HG03066 (cell line): ENCODE measurements around the gene KCTD15.

Experiments used
- ATAC-seq: cut with Tn5 transposase; IDR thresholded peaks from one replicate; pipeline ENCODE4 v1.9.1; 2021; ENCODE audit warnings: low read depth; ENCODE audit not compliant: unreplicated experiment

The KCTD15 gene

DNA sequence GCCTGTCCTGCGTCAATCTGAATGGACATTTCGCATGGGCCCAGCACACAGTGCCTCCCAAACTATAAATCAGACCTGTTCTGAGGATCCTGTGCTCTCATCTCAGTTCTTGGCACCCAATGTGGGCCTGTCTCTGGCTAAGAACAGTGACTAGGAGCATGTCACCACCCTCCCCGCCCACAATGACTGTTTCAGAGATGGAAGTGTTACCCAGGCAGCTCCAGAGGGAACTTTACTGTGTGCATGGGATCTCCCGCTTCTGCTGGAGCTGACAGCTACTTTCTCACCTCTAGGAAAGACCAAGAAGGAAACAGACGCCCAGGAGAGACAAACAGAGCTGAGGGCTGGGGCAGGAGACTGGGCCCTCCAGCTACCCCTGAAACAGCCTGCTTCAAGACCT, 45.0 kb downstream of the KCTD15 start:
- no peak for ATAC-seq

DNA sequence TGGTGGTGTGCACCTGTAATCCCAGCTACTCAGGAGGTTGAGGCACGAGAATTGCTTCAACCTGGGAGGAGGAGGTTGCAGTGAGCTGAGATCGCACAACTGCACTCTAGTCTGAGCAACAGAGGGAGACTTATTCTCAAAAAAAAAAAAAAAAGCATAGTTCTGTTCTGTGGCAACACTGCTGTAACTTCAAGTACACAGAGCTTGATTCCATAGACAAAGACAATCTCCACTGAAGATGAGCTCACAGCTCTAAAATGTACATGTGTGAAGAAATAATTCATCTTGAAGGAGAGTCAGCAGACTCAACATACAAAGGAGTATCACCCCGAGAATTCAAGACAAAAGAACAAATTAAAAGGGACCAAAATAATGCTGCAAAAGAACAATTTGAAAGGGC, 47.8 kb downstream of the KCTD15 start:
- ATAC-seq, result no peak

DNA sequence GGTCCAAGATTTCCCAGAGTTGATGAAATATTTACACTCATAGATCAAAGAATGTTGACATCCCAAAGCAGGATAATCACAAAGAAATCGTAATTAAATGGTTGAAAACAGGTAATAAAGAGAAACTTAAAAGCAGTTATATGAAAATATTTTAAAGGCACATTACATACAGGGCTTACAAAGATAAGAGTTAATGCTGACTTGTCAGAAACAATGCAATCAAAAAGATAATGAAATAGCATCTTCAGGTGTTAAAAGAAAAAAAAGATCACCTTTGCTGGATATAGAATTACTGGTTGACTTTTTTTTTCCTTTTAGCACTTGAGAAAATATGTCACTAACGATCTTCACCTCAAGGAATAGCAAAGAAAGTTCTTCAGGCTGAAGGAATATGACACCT, 48.8 kb downstream of the KCTD15 start:
- ATAC-seq, result no peak

DNA sequence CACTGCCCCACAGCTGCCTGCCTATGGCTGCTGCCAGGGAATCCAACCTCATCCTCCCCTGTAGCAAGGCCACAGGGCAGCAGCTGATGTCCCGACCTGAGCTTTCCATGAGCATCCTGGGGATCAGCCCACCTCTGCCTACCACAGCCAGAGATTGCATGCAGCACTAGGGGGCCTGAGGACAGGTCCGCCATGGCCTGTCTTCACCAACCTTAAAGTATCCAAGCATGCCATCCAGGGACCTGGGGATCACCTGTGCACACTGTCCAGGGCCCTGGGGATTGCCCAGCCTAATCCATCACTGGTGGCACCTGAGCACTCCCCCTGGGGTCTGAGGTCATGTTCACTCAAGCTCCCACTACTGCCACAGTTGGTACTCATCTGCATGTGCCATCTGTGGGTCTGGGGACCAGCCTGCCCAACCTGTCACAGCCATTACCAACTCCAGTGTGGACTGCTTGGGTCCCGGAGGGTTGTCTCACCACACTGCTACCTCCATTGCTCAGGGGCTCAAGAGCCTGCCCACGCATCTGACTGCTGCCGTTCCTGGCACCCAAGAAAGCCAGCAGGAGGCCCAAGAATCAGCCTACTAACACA, 53.0 kb downstream of the KCTD15 start:
- no peak for ATAC-seq

DNA sequence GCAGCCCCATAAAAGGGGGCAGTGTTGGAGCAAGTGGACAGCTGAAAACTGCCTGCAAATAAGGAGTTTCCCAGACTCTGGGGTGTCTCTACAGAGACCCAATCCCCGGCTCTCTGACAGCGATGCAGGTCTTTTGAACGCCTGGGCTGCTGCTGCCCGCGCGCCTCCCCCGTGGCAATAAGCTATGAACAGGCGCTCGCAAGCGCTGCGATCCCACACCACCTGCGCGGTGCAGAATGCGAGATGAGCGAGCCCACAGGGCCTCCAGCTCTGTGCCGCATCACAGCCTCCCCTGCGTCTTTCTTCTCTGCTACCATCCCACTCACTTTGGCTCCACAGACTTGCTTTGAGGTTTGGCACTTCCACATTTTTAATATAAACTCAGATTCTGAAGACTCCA, 62.3 kb downstream of the KCTD15 start:
- no peak for ATAC-seq

DNA sequence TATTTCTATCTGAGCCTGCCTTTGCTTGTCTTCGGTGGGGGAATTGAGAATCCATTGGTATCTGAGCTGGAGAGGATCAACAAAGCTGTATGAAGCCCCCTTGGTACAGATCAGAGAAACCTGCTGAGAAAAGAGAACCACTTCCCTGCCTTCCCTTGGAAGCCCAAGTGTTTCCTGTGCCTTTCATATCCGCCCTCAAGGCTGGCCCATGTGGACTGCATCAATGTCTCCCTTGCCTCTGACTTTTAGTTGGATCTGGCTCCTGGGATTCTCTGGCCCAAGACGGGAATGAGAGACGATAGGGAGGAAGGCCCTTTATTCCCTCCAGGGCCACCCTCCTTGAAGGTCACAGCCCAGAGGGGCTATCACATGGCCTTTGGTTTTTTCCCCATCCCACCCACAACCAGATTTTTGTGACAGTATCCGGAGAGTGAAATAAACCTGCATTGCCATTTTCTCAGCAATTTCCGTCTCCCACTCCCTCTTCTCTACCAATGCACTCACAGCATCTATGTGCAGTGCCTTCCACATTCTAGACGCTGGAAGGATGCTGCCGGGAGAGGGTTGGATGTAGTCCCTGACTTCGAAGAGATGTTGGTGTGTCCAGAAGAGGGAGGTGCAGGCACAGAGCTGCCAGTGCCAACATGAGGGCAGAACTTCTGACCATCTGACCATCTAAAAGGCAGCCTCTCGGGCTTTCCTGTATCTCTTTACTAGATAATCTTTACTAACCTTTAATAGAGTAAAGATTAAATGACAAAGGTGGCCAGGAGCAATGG, 63.8 kb downstream of the KCTD15 start:
- ATAC-seq, result no peak

DNA sequence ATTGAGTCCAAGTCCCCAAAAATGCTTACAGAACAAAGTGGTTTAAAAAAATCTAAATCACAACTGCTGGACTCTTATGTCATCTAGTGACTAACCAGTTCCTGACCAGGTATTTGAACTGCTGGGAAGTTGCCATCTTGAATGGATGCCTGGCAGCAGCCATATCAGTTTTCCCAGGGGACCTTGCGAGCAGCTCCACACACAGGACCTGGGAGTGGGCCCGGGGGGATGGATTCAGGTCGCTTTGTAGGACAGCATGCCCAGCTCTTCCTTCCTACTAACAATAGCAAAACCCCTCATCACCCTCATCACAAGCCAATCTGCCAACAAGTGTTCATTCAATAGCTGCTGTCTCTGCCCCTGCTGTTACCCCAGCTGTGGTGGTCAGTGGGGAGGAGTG, 65.3 kb downstream of the KCTD15 start:
- no peak for ATAC-seq

DNA sequence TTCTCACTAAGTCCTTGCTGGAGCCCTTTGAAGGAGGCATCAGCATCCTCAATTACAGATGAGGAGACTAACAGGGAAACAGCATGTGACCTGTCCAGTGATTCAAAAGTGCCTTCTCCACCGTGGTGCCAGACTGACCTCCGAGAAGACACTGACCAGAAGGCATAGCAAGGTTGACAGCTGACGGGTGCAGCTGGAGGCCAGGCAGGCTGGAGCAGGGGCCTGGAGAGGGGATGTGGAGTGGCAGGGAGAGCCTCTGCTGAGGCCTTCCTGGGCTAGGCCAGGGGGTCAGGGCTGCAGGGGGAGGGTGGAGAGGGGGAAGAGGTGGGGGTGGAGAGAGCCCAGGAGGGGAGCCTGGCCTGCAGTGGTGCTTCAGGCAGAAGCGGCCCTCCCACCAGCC, 66.3 kb downstream of the KCTD15 start:
- ATAC-seq, result no peak

DNA sequence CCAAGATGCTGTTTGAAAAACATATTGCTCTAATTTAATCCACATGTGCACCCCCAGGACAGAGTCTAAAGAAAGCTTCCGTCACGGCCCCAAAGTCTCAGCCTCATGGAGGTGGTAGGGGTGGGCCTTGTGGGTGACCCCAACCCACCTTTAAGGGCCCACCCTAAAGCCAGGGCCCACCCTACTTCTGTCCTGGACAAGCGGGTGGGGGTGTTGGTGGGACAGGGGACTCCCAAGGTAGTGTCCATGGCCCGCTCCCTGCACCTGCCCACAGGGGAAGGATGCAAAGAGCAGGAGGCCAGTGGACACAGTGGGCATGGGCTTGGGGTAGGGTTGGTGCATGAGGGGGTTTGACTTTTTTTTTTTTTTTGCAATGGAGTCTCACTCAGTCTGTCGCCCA, 66.8 kb downstream of the KCTD15 start:
- no peak for ATAC-seq

DNA sequence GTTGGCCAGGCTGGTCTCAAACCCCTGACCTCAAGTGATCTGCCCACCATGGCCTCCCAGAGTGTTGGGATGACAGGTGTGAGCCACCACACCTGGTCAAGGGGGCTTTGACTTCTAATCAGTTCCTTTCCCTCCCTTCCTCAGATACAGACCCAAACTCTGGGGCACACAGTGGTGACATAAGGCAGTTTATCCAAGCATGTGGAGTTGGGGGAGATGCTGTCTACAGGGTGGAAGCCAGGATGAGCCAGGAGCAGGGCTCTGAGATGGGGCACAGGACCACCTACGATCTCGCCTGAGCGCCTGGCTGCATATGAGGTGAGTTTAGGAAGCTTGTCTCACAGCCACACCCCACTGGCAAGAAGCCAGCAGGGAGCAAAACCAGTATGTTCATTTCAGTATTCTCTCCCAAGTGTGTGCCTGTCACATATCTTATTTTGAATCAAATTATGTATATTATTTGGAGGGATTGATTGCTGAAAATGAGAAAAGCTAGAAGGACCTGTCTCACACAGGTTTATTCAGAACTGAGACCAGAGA, 67.7 kb downstream of the KCTD15 start:
- ATAC-seq, result no peak

DNA sequence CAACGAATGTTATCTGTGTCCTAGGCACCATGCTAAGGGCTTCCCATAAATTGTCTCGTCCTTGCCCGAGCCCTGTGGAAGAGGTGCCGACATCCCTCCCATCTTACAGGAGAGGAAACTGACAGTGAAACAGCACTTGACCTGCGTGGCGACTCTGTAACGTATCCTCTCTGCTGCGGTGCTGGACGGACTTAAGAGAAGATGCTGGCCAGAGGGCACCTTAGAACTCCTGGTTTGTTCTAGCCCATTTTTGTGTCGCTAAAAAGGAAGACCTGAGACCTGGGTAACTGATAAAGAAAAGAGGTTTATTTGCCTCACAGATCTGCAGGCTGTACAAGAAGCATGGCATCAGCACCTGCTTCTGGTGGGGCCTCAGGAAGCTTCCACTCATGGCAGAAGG, 68.6 kb downstream of the KCTD15 start:
- ATAC-seq, result no peak
